Tibial artery (tissue), 4 donors: Measurements from ENCODE around the gene DIS3L2.
"Not testable (repeated sequence)": the region's sequence is repeated elsewhere in the genome, so short reads cannot be mapped to it uniquely, and the experiment has no call there.

Source experiments
- DNase-seq, 2 donors: peaks; one replicate each; pipeline ENCODE4 v3.0.0-alpha.2; 2019
- H3K27ac ChIP-seq, 2 donors: fragments of 200-600 bp; sonication (generic) in 1 of 2; 1 replicate in 1 of 2; 2 replicates in 1 of 2; pipeline ENCODE4 v1.5.1; 2018 to 2019; ENCODE audit warnings: mild to moderate bottlenecking in 1 of 2
- H3K27me3 ChIP-seq, 2 donors: fragments of 200-600 bp; sonication (generic) in 1 of 2; one replicate each; pipeline versions ENCODE4 v1.5.1 to v1.6.0; 2016 to 2019
- H3K36me3 ChIP-seq, 3 donors: fragments of 200-600 bp; sonication (generic) in 2 of 3; one replicate each; pipeline ENCODE4 v1.5.1; 2016 to 2019; ENCODE audit warnings: mild to moderate bottlenecking in 2 of 3
- H3K4me1 ChIP-seq, 4 donors: fragments of 200-600 bp; sonication (generic) in 2 of 4; 1 replicate in 3 of 4; 2 replicates in 1 of 4; pipeline ENCODE4 v1.5.1; 2016 to 2019
- H3K4me3 ChIP-seq, 2 donors: fragments of 200-600 bp; sonication (generic) in 1 of 2; 1 replicate in 1 of 2; 2 replicates in 1 of 2; pipeline ENCODE4 v1.5.1; 2018 to 2019; ENCODE audit warnings: mild to moderate bottlenecking in 2 of 2
- H3K9me3 ChIP-seq, 3 donors: fragments of 200-600 bp; sonication (generic) in 1 of 3; one replicate each; pipeline ENCODE4 v1.5.1; 2016 to 2019
- intact Hi-C: fragments of 100-400 bp; cut with DNase I; formaldehyde crosslinking; loops from one replicate; pipeline ENCODE4 v1.15.0; 2023; ENCODE audit warnings: low total_unique reads
- TF ChIP-seq, protein P1 (sequence below), 2 experiments: fragments of 200-600 bp in 1 of 2; fragments of 450-650 bp in 1 of 2; IDR thresholded peaks; one replicate each; pipeline ENCODE4 v1.5.1; 2017 to 2019; ENCODE audit warnings: antibody characterized with exemption in 2 of 2, mild to moderate bottlenecking in 1 of 2, moderate library complexity in 1 of 2

Gene DIS3L2

GRCh38 chr2:232170396-232170795, 208.9 kb downstream of the DIS3L2 start:
- no peak overlapping the region for H3K4me3 ChIP-seq
- H3K9me3 ChIP-seq: no peaks in the 10 kb centered on the region
- peaks cover 9 to 12% (median 9%) of the 10 kb centered on the region in 3 donors for H3K36me3 ChIP-seq
- TF ChIP-seq, protein P1, sequence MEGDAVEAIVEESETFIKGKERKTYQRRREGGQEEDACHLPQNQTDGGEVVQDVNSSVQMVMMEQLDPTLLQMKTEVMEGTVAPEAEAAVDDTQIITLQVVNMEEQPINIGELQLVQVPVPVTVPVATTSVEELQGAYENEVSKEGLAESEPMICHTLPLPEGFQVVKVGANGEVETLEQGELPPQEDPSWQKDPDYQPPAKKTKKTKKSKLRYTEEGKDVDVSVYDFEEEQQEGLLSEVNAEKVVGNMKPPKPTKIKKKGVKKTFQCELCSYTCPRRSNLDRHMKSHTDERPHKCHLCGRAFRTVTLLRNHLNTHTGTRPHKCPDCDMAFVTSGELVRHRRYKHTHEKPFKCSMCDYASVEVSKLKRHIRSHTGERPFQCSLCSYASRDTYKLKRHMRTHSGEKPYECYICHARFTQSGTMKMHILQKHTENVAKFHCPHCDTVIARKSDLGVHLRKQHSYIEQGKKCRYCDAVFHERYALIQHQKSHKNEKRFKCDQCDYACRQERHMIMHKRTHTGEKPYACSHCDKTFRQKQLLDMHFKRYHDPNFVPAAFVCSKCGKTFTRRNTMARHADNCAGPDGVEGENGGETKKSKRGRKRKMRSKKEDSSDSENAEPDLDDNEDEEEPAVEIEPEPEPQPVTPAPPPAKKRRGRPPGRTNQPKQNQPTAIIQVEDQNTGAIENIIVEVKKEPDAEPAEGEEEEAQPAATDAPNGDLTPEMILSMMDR (IDR thresholded peaks at IDR 0.05): no peak
- no peak overlapping the region for H3K27ac ChIP-seq
- DNase-seq: no peak
- intact Hi-C loops: no loop called here
- H3K4me1 ChIP-seq: peaks cover 0 to 10% (median 6%) of the 10 kb centered on the region in 4 donors
- no peaks in the 10 kb centered on the region for H3K27me3 ChIP-seq

- no peak for DNase-seq
- H3K4me1 ChIP-seq: peaks cover 0 to 4% (median 4%) of the 10 kb centered on the region in 4 donors
- no peak overlapping the region for H3K27ac ChIP-seq
- TF ChIP-seq, protein P1 (IDR thresholded peaks at IDR 0.05): no peak
- no peaks in the 10 kb centered on the region for H3K27me3 ChIP-seq
- H3K36me3 ChIP-seq: peaks cover 0 to 4% (median 0%) of the 10 kb centered on the region in 3 donors
- no peak overlapping the region for H3K4me3 ChIP-seq
- intact Hi-C loops: no loop called here
- no peaks in the 10 kb centered on the region for H3K9me3 ChIP-seq
Measured at GRCh38 chr2:232174662-232175061, 213.1 kb downstream of the DIS3L2 start.

DNA sequence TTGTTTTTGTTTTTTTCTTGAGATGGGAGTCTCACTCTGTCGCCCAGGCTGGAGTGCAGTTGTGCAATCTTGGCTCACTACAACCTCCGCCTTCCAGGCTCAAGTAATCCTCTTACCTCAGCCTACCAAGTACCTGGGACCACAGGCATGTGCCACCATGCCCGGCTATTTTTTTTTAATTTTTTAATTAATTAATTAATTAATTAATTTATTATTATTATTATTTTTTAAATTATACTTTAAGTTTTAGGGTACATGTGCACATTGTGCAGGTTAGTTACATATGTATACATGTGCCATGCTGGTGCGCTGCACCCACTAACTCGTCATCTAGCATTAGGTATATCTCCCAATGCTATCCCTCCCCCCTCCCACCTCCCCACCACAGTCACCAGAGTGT, 215.1 kb downstream of the DIS3L2 start:
- intact Hi-C loops, H3K4me3 ChIP-seq, DNase-seq, H3K4me1 ChIP-seq, H3K36me3 ChIP-seq, H3K27ac ChIP-seq, H3K9me3 ChIP-seq, H3K27me3 ChIP-seq: not testable (repeated sequence)

DNA sequence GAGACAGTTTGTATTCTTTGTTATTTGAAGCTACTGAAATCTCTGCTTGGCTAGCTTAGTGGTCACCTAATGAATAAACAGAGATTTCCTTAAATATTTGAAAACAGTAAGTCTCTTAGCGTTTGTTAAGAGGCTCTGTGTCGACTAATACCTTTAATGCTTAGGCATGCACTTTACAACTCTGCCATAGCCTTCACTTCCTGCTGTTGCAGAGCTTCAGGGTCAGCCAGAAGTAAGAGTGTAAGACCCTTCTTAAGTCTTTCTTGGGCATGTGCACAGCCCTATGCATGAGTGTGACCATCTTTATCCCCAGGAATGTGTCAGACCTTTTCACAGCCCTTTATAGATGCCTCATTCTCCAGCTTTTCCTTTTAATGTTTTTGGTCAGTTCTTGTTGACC, 221.8 kb downstream of the DIS3L2 start:
- intact Hi-C loops: no loop called here
- no peaks in the 10 kb centered on the region for H3K36me3 ChIP-seq
- no peak for DNase-seq

DNA sequence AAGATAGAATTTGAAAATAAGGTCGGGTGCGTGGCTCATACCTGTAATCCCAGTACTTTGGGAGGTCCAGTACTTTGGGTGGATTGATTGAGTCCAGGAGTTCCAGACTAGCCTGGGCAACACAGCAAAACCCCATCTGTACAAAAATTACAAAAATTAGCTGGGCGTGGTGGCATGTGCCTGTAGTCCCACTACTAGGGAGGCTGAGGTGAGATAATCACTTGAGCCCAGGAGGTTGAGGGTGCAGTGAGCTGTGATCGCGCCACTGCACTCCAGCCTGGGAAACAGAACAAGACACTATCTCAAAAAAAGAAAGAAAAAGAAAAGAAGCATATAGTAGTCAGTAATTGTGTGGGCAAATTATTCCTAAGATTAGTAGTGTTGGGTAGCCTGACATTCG, 222.8 kb downstream of the DIS3L2 start:
- intact Hi-C loops: no loop called here
- Histone ChIP-seq H3K27ac (no peak overlapping the region), H3K4me3 (no peak overlapping the region), H3K9me3 (no peaks in the 10 kb centered on the region), H3K36me3 (no peaks in the 10 kb centered on the region), H3K4me1 (no peaks in the 10 kb centered on the region), H3K27me3 (no peaks in the 10 kb centered on the region)
- TF ChIP-seq, protein P1 (IDR thresholded peaks at IDR 0.05): no peak
- no peak for DNase-seq

More for the DNA sequence above, 221.8 kb downstream of the DIS3L2 start:
- no peak overlapping the region for H3K4me3 ChIP-seq
- H3K4me1 ChIP-seq: no peaks in the 10 kb centered on the region
- no peak overlapping the region for H3K27ac ChIP-seq
- TF ChIP-seq, protein P1 (IDR thresholded peaks at IDR 0.05): no peak
- H3K27me3 ChIP-seq: no peaks in the 10 kb centered on the region
- H3K9me3 ChIP-seq: no peaks in the 10 kb centered on the region

GRCh38 chr2:232190796-232191195, 229.3 kb downstream of the DIS3L2 start:
- Histone ChIP-seq H3K36me3 (peaks cover 14 to 21% (median 16%) of the 10 kb centered on the region in 3 donors), H3K27me3 (no peaks in the 10 kb centered on the region), H3K9me3 (peaks cover 4 to 11% (median 7%) of the 10 kb centered on the region in 3 donors), H3K4me1 (no peaks in the 10 kb centered on the region), H3K4me3 (no peak overlapping the region), H3K27ac (no peak overlapping the region)
- intact Hi-C loops: no loop called here
- no peak for DNase-seq
- TF ChIP-seq, protein P1 (IDR thresholded peaks at IDR 0.05): no peak
